Lower leg skin (tissue), 4 donors: ENCODE data around the gene CACNA2D4. TPM values are rescaled to one million over a fixed set of nuclear protein-coding genes. Genes with fewer than 3 reads are reported as not detected.
A peak's percentile ranks its signal among the peaks of the same experiment; 100 is the strongest.

Experiments used
- DNase-seq, 2 donors: peaks; one replicate each; pipeline ENCODE4 v3.0.0-alpha.2; 2019; ENCODE audit warnings: low spot score in 2 of 2
- H3K4me3 ChIP-seq: fragments of 200-600 bp; sonication (generic); 2 replicates; pipeline ENCODE4 v1.5.1; 2017; ENCODE audit warnings: mild to moderate bottlenecking, low read depth; ENCODE audit not compliant: poor library complexity, severe bottlenecking
- POLR2A ChIP-seq, 2 donors: fragments of 450-650 bp; IDR thresholded peaks; one replicate each; pipeline ENCODE4 v1.6.1; 2016 to 2017; ENCODE audit warnings: antibody characterized with exemption in 2 of 2, mild to moderate bottlenecking in 1 of 2, moderate library complexity in 1 of 2
- WGBS, 2 donors: methylation state at CpG; one replicate each; pipeline ENCODE4 v1.1.5; 2018; 5-methylcytosine and 5-hydroxymethylcytosine counted together
- intact Hi-C: fragments of 100-400 bp; cut with DNase I; formaldehyde crosslinking; loops from one replicate; pipeline ENCODE4 v1.15.0; 2023; ENCODE audit warnings: low total_unique reads
- total RNA-seq, 4 donors: library from RNA; depleted of rRNA; stranded (reverse); fragments of >200 nt; gene quantifications; one replicate each; pipeline ENCODE4 v1.1.0, GENCODE V29; 2016
- TF ChIP-seq, protein P1 (sequence below), 3 donors: fragments of 450-650 bp; IDR thresholded peaks; one replicate each; pipeline ENCODE4 v1.5.1; 2016; ENCODE audit warnings: antibody characterized with exemption in 3 of 3, mild to moderate bottlenecking in 3 of 3, moderate library complexity in 2 of 3

CACNA2D4 gene
- total RNA-seq, 4 donors from 2014 or later = 2.3 to 4.0 (median 3.1) TPM

DNA sequence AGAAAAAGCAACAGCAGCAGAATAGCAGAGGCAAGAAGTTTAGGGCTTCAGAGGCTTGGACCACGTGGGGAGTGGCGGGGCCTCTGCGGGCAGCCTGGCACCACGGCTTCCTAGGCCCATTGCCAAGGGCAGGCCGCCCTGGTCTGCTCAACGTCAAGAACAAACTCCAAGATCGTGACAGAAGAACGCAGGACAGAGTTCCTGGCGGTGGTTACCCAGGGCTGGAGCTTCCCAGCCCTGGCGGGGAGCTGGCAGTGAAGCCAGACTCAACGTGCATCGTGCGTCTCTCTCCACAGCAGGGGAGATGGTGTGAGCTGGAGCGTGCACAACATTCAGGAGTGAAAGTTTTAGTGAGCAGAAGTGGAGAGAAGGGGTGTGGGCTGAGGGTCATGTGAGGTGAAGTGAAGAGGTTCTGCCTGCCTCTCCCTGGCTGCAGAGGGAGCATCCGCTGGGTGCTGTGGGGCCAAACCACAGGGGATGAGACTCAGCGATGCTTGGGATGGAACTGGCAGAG lies 13.9 kb upstream of the CACNA2D4 start:
- peak in 1 of 2 donors; percentile 84 for DNase-seq
- WGBS, 2 donors = 14 to 16% methylated on average over 16 of the region's 16 CpGs
- TF ChIP-seq, protein P1, sequence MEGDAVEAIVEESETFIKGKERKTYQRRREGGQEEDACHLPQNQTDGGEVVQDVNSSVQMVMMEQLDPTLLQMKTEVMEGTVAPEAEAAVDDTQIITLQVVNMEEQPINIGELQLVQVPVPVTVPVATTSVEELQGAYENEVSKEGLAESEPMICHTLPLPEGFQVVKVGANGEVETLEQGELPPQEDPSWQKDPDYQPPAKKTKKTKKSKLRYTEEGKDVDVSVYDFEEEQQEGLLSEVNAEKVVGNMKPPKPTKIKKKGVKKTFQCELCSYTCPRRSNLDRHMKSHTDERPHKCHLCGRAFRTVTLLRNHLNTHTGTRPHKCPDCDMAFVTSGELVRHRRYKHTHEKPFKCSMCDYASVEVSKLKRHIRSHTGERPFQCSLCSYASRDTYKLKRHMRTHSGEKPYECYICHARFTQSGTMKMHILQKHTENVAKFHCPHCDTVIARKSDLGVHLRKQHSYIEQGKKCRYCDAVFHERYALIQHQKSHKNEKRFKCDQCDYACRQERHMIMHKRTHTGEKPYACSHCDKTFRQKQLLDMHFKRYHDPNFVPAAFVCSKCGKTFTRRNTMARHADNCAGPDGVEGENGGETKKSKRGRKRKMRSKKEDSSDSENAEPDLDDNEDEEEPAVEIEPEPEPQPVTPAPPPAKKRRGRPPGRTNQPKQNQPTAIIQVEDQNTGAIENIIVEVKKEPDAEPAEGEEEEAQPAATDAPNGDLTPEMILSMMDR (IDR thresholded peaks at IDR 0.05) = no peak
- TF ChIP-seq POLR2A (IDR thresholded peaks at IDR 0.05) = no peak
- H3K4me3 ChIP-seq = no peak overlapping the region
- intact Hi-C loops = no loop called here

GRCh38 chr12:1931642-1932041 lies 13.2 kb upstream of the CACNA2D4 start:
- DNase-seq = no peak
- H3K4me3 ChIP-seq = no peak overlapping the region
- 90 to 94% methylated on average over 9 of the region's 9 CpGs for WGBS, 2 donors
- TF ChIP-seq POLR2A (IDR thresholded peaks at IDR 0.05) = no peak
- intact Hi-C loops = no loop called here

DNA sequence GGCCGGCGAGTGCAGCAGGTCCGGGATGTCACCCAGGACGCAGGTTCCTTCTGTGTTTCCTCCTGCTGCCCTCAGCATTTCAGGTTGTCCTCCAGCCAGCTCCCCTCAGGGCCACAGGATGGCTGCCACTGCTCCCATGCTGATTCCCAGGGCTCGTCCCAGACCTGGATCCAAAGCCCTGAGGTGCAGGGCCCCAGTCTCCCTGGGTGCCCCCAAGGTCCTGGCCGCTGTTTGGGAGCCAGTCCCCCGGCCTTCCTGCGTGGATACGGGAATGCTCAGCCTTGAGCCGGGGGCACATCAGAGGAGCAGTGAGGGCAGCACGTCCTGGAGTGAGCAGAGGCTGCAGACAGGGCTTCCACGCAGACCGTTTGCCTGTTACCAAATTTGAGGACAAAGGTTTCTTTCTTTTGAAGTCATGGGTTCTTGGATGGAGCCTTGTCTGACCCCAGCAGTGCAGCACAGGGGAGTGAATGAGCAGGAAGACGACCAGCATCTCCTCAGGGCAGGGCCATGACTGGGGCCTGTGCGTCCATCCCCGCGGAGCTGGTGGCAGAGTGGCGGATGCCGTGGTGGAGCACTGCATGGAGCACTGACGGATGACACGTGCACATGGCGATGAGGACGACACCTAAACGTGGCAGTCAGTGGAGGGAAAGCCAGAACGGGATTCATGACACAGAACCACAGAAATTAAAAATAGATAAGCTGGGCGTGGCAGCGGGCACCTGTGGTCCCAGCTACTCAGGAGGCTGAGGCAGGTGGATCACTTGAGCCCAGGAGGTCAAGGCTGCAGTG lies 12.5 kb upstream of the CACNA2D4 start:
- intact Hi-C loops = no loop called here
- H3K4me3 ChIP-seq = no peak overlapping the region
- DNase-seq = peak in 1 of 2 donors; percentile 78
- TF ChIP-seq, protein P1 (IDR thresholded peaks at IDR 0.05) = no peak
- no peak for TF ChIP-seq POLR2A (IDR thresholded peaks at IDR 0.05)
- WGBS, 2 donors = 85% methylated on average over 27 of the region's 27 CpGs

DNA sequence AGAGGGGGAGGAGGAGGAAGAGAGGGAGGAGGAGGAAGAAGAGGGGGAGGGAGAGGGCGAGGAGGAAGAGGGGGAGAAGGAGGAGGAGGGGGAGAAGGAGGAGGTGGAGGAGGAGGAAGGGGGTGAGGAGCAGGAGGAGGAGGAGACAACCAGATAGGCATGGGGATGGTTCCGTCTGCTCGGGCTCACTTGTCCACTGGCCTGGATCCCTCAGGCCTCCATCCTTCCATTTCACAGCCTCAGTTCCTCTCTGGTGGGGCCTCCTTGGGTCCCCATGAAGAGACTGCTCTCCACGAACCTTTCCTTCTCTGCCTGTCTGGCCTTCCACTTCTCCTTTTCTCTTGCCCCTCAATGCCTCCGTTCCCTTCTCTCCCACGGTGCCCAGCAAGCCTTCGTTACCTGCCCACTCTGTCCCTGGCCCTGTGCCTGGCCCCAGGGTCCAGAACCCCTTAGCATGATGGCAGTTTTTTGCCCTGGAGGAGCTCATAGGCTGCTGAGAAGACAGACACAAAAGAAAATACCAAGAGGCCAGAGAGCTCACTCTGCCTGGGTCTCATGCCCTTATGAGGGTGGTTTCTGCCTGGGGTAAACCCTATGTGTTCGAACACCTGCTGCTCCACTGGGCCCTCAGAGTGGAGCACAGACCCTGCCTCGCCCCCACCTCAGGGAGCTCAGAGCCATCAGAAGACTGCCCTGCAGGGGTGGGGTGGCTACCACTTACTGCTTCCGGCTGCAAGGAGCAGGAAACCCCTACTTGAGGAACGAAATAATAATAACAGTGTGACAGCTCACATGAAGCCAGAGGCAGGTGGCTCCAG lies 11.7 kb upstream of the CACNA2D4 start:
- peak in 1 of 2 donors; percentile 80 for DNase-seq
- intact Hi-C loops = no loop called here
- H3K4me3 ChIP-seq = no peak overlapping the region
- no peak for TF ChIP-seq POLR2A (IDR thresholded peaks at IDR 0.05)
- TF ChIP-seq, protein P1 (IDR thresholded peaks at IDR 0.05) = no peak
- 77 to 89% methylated on average over 11 of the region's 11 CpGs for WGBS, 2 donors

- peak in 1 of 2 donors; percentile 49 for DNase-seq
- no peak overlapping the region for H3K4me3 ChIP-seq
- intact Hi-C loops = no loop called here
- TF ChIP-seq POLR2A (IDR thresholded peaks at IDR 0.05) = no peak
- TF ChIP-seq, protein P1 (IDR thresholded peaks at IDR 0.05) = no peak
- 69 to 79% methylated on average over 11 of the region's 11 CpGs for WGBS, 2 donors
Measured at GRCh38 chr12:1929241-1929984, 11.0 kb upstream of the CACNA2D4 start.
